Activated naive CD4-positive, alpha-beta T cell (primary cell): ENCODE data around the gene ELL3.
A peak's percentile ranks its signal among the peaks of the same experiment; 100 is the strongest.
"Not testable (repeated sequence)": the region's sequence is repeated elsewhere in the genome, so short reads cannot be mapped to it uniquely, and the experiment has no call there.

ENCODE experiments used
- DNase-seq, 4 experiments: peaks; one replicate each; lab custom pipeline; 2025; lab: John Stamatoyannopoulos, UW

Gene ELL3, protein sequence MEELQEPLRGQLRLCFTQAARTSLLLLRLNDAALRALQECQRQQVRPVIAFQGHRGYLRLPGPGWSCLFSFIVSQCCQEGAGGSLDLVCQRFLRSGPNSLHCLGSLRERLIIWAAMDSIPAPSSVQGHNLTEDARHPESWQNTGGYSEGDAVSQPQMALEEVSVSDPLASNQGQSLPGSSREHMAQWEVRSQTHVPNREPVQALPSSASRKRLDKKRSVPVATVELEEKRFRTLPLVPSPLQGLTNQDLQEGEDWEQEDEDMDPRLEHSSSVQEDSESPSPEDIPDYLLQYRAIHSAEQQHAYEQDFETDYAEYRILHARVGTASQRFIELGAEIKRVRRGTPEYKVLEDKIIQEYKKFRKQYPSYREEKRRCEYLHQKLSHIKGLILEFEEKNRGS

DNA sequence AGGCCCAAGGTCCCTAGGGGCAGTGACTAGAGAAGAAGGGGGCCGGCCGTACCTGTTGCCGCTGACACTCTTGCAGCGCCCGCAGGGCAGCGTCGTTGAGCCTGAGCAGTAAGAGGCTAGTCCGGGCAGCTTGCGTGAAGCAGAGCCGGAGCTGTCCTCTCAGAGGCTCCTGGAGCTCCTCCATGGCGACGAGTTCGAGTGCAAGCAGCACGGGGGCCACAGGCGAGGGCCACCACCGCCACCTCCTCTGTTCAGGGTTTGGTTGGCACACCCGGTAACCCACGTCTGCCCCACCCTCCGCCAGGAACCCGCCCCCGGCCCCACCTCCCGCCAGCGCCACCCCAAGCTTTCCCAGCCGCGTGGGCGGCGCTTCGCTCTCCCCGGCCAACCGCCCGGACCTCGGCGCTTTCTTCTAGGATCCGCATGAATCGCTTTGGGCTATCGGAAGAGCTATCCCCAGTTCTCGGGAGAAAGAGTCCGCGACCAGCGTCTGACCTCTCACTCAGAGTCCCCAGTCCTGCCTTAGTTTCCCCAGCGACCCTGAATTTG lies at the start of gene ELL3:
ELL3 (minus strand) TSS at position 249 of the 549 bp plus-strand sequence; CDS start at position 184, 65 bp downstream.
- DNase-seq: peak; percentile 47 to 80 (median 59)

DNA sequence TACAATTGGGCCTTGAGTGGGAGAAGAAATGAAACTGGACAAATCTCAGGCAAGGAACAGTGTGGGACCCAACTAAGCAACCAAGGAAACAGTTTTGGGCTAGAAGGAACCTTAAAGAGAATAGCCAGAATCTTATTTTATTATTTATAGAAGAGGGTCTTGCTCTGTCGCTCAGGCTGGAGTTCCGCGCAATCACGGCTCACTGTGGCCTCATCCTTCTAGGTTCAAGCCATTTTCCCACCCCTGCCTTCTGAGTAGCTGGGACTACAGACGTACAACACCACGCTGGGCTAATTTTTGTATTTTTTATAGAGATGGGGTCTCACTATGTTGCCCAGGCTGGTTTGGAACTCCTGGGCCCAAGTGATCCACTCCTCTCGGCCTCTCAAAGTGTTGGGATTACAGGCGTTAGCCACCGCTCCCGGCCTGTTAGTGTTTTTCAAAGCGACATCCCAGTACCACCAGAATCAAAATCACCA lies 49.3 kb upstream of the ELL3 start:
- DNase-seq: no peak

DNA sequence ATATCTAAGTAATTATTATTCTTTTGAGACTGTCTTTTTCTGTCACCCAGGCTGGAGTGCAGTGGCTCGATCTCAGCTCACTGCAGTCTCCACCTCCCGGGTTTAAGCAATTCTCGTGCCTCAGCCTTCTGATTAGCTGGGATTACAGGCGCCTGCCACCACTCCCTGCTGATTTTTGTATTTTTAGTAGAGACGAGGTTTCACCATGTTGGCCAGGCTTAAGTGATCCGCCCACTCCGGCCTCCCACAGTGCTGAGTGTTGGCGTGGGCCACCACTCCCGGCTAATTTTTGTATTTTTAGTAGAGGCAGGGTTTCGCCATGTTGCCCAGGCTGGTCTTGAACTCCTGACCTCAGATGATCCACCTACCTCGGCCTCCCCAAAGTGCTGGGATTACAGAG lies 48.5 kb upstream of the ELL3 start:
- not testable (repeated sequence) for DNase-seq

DNA sequence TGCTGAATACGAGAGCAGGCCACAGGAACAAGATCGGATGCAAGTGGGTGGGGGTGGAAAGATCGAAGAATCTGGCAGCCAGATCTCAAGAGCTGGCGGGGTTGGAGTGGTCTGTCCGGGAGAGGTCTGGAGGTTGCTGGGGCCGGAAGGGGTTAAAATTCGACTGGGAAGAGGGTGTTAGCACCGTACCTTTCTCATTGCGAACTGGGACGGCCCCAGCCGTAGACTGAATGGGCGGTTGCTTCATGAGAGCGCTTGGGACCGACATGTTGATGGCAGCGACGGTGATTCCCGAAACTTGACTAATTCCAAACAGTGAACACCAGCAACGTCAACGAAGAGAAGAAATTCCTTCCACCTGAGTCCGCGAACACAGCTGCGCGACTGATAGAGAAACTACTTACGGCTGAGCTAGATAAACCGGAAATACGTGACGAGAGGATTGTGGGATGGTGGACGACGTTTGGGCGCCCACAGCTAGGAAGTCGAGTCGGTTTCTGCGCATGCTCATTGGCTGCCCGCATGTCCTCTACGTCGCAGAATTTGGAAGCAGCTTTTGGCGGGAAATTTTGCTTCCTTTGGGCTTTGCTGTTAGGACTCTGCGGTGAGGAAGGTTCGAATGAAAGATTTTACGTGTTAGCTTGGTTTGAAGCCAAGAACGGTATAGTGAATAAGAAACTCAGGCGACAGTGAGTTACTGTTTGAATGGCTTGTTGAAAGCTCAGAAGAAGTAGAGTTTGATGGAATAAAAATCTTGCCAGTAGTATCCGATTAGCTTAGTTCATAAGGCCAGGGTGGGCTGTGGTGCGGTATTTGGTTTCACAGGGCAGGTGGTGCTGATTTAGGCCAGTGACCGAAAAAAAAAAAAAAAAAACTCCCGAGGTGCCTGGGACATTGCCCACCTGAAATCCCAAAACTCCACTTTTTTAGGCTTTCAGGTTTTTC lies 47.8 kb upstream of the ELL3 start, which contains the start of gene MFAP1:
MFAP1 (minus strand) TSS at position 389 of the 945 bp plus-strand sequence; CDS start at position 268, 121 bp downstream.
- peak; percentile 62 to 79 (median 76) for DNase-seq

DNA sequence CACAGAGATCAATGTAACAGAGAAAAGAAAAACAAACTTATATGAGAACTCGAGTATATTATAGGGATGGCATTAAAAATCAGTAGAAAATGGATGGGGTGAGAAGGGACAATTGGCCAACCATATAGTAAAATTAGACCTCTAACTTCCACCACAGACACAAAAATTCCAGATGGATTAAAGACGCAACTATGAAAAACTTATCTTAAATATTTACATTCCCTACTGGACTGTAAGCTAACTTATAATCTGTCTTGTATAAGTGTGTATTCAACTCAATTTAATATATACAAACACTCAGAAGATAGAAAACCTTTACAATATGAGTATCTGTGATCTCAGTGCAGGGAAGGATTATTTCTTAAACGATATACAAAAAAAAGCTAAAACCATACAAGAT lies 44.7 kb upstream of the ELL3 start:
- no peak for DNase-seq

DNA sequence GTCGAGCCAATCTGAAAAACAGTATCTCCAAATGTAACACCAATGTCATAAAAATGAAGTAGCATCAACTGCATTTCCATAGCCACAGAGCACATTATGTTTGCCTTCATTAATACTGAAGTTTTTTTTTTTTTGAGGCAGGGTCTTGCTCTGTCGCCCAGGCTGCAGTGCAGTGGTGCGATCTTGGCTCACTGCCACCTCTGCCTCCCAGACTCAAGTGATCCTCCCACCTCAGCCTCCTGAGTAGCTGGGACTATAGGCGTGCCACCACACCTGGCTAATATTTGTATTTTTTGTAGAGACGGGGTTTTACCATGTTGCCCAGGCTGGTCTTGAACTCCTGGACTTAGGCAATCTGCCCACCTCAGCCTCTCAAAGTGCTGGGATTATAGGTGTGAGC lies 38.3 kb upstream of the ELL3 start:
- DNase-seq: not testable (repeated sequence)

DNA sequence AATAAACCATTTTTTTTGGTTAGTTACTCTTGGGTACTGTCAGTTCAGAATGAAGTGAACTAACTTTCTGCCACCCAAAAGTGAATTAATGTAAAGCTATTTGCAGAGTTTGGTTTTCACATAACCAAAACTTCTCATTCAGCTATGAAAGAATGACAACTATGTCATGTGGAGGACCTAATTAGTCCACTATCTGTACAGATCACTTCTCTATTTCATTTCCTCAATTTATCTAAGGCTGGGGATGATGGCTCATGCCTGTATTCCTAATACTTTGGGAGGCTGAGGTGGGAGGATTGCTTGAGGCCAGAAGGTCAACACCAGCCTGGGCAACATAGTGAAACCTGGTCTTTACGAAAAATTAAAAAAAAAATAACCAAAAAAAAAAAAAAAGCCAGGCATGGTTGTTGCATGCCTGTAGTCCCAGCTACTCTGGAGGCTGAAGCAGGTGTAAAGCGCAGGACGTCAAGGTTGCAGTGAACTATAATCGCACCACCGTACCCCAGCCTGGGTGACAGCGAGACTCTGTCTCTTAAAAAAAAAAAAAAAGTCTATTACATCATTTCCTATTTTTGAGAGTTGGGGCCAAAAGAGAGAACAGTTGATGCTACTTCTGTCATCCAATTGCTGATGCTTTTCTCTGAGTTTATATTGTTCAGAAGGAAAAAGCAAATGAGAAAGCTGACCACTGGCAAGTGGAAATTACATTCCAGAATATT lies 32.4 kb upstream of the ELL3 start:
- DNase-seq: no peak

DNA sequence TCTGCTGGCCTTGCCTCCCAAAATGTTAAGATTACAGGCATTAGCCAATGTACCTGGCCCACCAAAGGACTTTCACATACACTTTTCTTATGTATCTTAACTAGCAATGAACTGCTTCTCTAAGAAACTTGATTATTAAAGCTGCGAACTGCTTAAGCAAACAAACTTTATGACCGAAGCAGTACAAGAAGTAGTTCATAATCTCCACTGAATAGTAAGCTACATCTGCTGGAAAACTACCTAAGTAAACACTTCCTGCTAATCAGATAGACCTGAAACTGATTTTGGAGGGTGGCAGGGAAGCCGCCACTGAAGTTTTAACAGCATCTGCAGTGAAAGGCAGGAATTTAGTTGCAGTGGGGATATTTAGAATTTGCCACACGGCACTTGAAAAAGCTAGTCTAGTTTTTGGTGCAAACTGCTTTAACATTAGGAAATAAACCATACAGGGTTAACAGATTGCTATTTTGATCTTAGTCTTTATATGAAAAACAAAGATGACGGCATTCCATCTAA lies 31.7 kb upstream of the ELL3 start:
- no peak for DNase-seq

DNA sequence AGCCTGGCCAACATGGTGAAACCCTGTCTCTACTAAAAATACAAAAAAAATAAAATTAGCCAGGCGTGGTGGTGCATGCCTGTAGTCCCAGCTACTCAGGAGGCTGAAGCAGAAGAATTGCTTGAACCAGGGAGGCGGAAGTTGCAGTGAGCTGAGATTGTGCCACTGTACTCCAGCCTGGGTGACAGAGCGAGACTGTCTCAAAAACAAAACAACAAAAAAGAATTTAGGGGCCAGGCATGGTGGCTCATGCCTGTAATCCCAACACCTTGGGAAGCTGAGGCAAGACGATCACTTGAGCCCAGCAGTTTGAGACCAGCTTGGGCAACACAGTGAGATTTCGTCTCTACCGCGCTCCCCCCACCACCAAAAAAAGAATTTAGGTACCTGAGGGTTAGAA lies 25.9 kb upstream of the ELL3 start:
- not testable (repeated sequence) for DNase-seq

DNA sequence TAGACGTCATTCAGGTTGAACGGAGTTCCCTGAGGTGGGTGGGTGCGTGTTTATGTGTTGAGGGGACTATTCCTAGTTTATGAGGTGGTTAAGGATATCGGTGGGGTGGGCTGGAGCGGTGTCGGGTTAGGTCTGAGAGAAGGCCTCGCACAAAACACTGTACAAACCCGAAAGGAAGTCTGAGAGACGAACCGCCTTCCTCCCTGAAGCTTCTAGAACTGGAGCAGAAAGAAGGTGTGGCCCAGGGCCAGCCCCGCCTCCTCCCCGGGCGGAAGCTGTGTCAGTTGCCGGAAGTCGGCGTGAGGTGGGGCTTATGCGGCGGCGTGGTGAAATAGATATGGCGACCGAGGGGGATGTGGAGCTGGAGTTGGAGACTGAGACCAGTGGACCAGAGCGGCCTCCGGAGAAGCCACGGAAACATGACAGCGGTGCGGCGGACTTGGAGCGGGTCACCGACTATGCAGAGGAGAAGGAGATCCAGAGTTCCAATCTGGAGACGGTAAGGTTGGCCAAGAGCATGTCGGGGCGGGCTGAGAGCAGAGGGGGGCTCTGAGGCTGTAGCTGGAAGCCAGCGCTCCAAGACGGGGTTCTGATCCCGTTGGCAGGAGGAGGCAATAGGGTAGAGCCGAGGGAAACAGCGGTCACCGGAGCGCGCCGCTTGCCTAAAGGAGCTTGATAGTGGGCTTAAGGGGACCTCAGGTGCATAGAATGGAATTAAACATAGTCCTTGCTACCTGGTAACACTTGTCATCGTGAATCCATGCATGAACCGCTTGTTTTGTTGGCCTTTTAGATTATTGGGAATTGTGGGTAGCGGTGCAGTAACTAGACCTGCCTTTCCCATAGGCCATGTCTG lies 23.7 kb upstream of the ELL3 start, which contains the start of gene HYPK:
HYPK (plus strand) TSS at position 314 of the 856 bp plus-strand sequence; CDS start at position 338, 24 bp downstream.
- DNase-seq: peak; percentile 64 to 91 (median 75)

DNA sequence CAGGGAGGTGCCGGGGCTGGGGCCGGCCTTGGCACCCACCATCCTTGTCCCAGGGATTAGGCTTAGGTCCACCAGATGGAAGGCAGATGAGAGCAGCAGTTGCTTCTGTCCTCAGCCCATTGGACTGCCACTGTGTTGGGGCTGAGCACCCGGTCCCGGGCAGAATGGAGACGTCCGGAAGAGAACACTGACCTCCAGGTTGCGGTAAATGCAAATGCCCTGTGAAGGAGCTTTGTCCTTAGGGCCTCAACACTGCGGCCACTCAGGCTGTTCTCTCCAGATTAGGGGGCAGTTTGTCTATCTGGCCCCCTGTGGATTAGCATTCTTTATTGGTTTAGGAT lies 23.1 kb upstream of the ELL3 start, which contains the start of gene SERINC4:
SERINC4 (minus strand) TSS at position 276 of the 341 bp plus-strand sequence; CDS start at position 42, 234 bp downstream.
- no peak for DNase-seq

DNA sequence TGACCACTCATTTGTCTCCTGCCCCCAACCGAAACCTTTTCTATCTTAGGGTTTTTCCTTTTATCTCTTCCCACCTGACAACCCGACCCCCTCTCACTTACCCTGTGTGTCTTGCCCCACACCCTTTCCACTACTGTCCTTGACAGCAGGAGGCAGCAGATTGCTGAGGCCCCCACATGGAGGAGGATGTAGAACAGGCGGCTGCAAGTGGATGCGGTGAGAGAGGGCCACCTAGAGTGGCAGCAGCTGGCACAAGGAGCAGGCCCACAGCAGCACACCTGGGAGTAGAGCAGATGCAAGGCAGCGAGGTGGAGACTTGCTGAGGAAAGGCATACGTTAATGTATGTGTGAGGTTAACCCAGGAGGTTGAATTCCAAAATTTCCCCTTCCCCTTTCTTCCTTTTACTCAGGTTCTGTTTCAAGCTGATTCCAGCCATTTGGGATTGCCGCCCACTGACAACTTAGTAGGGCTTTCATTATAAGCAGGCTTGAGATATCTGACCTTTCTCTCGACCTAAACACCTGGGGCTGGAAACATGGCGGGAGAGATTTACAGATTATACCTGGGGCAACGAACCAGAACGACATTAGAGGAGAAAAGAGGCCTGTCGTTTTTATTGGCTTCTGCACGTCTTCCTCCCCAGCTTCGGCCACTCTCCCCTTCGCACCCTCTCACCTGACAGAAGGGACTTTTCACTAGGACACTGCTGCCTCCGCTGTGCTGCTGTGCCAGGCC lies 22.6 kb upstream of the ELL3 start:
- no peak for DNase-seq

DNA sequence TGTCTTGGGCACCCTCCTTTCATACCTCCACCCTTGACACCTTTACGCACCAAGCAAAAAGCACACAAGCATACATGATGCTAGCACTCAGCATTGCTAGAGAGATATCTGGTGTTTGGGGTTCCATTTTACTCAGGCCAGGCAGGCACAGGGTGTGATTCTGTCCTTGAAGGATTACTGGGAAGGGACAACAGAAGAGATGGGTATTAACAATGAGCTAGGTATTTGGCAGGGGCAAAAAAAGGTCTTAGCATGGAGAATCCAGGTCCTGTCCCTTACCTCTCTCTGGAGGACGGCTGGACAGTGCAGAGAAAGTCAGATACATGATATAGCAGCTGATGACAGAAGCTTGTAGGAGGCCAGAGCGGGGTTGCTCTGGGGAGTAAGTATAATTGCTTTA lies 19.8 kb upstream of the ELL3 start:
- DNase-seq: no peak

DNA sequence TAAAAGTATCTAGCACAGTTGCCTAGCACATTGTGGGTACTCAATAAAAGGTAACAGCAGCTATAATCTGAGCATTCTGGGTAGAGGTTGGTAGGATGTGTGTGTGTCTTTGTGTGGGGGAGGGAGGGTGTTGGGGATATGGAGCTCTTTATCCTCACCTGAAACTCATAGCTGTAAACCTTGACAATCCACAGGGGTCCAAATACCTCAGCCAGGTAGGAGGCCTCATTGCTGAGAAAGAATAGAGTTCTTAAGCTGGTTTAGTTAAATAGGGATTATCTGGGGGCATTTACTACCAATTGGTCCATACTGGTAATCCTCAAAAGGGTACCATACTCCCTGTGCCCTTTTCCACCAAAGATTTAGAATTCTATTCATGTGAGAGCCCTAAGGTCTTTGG lies 19.2 kb upstream of the ELL3 start:
- DNase-seq: no peak

DNA sequence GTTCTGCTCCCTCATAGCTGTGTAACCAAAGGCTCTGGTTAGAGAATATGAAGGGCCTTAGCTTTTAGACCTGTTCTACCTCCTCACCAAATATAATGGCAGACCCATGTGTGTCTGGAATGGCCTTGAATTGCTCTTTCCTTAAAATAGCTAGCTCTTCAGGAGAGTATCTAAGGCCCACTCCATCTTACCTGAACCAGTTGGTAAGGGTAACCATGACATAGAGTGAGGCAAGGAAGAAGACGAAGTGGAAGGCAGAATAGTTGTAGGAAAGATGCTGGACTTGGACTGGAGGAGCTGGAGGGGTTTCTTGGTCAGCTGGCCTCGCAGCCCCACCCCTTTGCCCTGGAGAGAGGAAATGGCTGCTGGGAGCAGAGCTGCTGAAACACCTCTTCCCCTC lies 18.4 kb upstream of the ELL3 start:
- no peak for DNase-seq

DNA sequence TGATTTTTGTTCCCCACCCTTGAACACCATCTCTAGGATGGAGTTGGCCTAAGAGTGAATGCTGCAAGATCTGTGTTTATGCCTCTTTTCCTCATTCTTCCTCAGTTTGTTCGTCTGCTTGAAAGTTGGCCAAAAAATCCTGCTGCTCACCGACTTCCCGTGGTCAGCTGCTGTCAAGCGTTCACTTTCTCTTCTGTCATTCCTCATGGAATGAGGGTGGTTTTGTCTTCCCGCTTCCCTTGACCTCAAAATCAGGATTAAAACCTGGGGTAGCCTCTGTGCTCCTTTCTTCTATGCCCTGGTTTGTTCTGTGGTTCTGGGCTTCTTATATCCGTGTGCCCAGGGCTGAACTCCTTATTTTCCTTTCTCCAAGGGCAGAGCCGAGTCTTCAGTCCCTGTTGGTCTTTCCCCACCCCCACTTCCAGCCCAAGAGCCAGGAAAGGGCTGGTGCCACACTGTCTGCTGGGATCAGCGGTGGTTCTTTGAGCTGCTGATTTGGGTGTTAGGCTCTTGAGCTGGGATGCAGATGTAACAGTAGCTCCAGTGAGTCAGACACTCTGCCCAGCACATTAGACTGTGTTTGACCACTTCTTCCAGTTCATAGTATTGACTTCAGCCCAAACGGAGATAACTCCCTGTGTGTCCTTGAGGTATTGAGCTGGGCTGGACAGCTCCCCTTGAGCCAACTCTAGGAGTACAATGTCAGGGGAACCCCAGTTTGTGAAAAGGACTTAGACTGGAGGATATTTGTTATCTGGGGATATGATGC lies 17.7 kb upstream of the ELL3 start:
- no peak for DNase-seq

DNA sequence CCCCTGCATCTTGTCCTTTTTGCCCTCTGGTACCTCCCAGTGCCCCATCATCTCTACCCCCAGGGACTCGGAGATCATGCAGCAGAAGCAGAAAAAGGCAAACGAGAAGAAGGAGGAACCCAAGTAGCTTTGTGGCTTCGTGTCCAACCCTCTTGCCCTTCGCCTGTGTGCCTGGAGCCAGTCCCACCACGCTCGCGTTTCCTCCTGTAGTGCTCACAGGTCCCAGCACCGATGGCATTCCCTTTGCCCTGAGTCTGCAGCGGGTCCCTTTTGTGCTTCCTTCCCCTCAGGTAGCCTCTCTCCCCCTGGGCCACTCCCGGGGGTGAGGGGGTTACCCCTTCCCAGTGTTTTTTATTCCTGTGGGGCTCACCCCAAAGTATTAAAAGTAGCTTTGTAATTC lies 16.9 kb upstream of the ELL3 start:
- DNase-seq: no peak

DNA sequence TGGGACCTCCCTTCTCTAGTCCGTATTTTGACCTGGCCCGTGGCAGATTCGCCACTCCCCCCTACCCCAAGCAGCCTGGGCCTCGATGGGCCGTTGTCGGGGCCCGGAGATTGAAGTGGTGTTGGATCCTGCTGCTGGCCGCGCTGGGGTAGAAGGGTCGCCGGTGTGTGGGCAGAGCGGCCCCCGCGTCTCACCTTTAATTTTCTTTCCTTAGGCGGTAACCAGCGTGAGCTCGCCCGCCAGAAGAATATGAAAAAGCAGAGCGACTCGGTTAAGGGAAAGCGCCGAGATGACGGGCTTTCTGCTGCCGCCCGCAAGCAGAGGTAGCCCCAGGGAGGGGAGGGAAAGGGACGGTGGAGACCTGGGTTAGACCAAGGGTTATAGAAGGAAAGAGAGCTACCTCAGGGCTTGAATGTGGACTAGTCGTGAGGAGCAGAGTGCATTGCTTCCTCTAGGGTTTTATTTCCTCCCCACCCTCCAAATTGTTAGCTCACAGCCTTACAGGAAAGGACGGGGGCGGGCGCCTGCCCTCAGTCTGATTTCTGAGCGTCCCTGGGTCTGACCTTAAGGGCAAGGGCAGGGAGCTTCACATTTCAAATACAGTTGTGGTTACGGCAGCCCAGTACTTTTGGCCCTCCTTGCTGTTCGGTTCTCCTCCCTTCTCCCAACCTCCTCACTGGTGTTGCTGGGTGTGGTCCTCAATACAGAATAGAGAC lies 16.2 kb upstream of the ELL3 start:
- DNase-seq: peak in 1 of 4 experiments; percentile 6
